Lower lobe of right lung (tissue), 2 donors: ENCODE data around the gene ALG6. TPM values are rescaled to one million over a fixed set of nuclear protein-coding genes. Genes with fewer than 3 reads are reported as not detected.
"Not testable (repeated sequence)": the region's sequence is repeated elsewhere in the genome, so short reads cannot be mapped to it uniquely, and the experiment has no call there.

Source experiments
- ATAC-seq, 2 donors: fragments of 200-7000 bp; cut with Tn5 transposase; one replicate each; pipeline ENCODE4 v1.9.1; 2020 to 2022; ENCODE audit warnings: mild to moderate bottlenecking in 2 of 2, moderate library complexity in 2 of 2
- DNase-seq: peaks from one replicate; pipeline ENCODE4 v3.0.0-alpha.2; 2020
- H3K27ac ChIP-seq: fragments of 200-600 bp; one replicate; pipeline ENCODE4 v1.8.0; 2022
- H3K27me3 ChIP-seq: fragments of 200-600 bp; one replicate; pipeline ENCODE4 v1.8.0; 2022; ENCODE audit warnings: low read depth
- H3K36me3 ChIP-seq: fragments of 200-600 bp; one replicate; pipeline ENCODE4 v1.8.0; 2022; ENCODE audit warnings: mild to moderate bottlenecking
- H3K4me1 ChIP-seq: fragments of 200-600 bp; one replicate; pipeline ENCODE4 v1.8.0; 2022
- H3K4me3 ChIP-seq: fragments of 200-600 bp; one replicate; pipeline ENCODE4 v1.8.0; 2022; ENCODE audit warnings: mild to moderate bottlenecking
- H3K9me3 ChIP-seq: fragments of 200-600 bp; one replicate; pipeline ENCODE4 v1.8.0; 2022
- intact Hi-C: fragments of 100-400 bp; cut with DNase I; formaldehyde crosslinking; loops from one replicate; pipeline ENCODE4 v1.11.0; 2022
- total RNA-seq: library from RNA; stranded (reverse); fragmentation: NEBNext Ultra II Directional; extraction: Animal tissue kit (Norgen Biotek cat#: 25700); gene quantifications from one replicate; pipeline ENCODE4 v1.2.1, GENCODE V29; 2021
- TF ChIP-seq, protein P1 (sequence below): fragments of 200-600 bp; IDR thresholded peaks from one replicate; pipeline ENCODE4 v1.8.0; 2022; ENCODE audit warnings: antibody characterized with exemption, mild to moderate bottlenecking
- donor health status: DM: no; HTN: yes; CAD: no; lungs with severe emphysema.

Gene ALG6
- total RNA-seq, 1 donor from 2014 or later: 11.8 TPM

DNA sequence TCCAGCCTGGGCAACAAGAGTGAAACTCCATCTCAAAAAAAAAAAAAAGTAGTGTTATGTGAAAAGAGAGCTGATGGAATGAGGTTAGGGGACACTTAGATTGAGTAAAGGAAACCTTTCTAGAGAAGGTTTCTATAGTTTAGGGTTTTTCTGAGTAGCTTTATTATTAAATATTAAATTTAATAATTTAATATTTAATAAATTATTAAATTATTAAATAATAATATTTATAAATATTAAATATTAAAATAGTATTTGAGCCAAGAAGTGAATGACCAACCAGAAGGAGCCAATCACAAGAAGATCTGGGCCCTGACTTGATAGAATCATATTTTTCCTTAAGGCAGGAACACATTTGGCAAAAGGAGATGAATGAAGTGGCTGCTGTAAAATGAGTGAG, 50.7 kb downstream of the ALG6 start:
- Histone ChIP-seq H3K27me3 (no peaks in the 10 kb centered on the region), H3K27ac (no peak overlapping the region), H3K4me3 (no peak overlapping the region), H3K36me3 (peaks cover 14% of the 10 kb centered on the region), H3K9me3 (no peaks in the 10 kb centered on the region), H3K4me1 (no peaks in the 10 kb centered on the region)
- ATAC-seq (no peak), DNase-seq (no peak)
- TF ChIP-seq, protein P1, sequence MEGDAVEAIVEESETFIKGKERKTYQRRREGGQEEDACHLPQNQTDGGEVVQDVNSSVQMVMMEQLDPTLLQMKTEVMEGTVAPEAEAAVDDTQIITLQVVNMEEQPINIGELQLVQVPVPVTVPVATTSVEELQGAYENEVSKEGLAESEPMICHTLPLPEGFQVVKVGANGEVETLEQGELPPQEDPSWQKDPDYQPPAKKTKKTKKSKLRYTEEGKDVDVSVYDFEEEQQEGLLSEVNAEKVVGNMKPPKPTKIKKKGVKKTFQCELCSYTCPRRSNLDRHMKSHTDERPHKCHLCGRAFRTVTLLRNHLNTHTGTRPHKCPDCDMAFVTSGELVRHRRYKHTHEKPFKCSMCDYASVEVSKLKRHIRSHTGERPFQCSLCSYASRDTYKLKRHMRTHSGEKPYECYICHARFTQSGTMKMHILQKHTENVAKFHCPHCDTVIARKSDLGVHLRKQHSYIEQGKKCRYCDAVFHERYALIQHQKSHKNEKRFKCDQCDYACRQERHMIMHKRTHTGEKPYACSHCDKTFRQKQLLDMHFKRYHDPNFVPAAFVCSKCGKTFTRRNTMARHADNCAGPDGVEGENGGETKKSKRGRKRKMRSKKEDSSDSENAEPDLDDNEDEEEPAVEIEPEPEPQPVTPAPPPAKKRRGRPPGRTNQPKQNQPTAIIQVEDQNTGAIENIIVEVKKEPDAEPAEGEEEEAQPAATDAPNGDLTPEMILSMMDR: no peak
- intact Hi-C loops: no loop called here

DNA sequence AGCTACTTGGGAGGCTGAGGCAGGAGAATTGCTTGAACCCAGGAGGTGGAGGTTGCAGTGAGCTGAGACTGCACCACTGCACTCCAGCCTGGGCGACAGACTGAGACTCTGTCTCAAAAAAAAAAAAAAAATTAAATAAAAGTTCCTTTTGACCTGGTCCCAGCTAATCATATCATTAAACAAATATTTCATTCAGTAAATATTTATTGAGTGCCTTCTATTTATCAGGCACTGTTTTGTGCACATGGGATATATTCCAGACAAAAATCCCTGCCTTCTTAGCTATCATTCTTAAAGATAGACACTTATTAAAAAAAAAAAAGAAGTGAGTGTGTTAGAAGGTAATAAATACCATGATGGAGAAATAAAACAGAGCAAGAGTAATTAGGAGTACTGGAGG, 53.3 kb downstream of the ALG6 start:
- ATAC-seq, DNase-seq, H3K9me3 ChIP-seq: not testable (repeated sequence)

DNA sequence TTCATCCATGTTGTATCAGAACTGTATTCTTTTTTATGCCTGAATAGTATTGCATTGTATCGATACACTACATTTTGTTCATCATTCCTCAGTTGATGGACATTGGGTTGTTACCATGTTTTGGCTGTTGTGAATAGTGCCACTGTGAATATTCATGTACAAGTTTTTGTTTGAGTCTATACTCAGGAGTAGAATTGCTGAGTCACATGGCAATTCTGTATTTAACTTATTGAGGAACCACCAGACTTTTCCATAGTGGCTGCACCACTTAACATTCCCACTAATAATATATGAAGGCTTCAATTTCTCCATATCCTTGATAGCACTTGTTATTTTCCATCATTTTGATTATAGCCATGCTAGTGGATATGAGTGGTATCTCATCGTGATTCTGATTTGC, 56.2 kb downstream of the ALG6 start:
- TF ChIP-seq, protein P1: no peak
- Histone ChIP-seq H3K27ac (no peak overlapping the region), H3K4me1 (no peaks in the 10 kb centered on the region), H3K4me3 (no peak overlapping the region), H3K36me3 (peaks cover 10% of the 10 kb centered on the region), H3K9me3 (no peaks in the 10 kb centered on the region), H3K27me3 (no peaks in the 10 kb centered on the region)
- DNase-seq (no peak), ATAC-seq (no peak)
- intact Hi-C loops: no loop called here

More for the DNA sequence above, 53.3 kb downstream of the ALG6 start:
- H3K27me3 ChIP-seq, H3K36me3 ChIP-seq, H3K4me1 ChIP-seq, H3K27ac ChIP-seq, H3K4me3 ChIP-seq, intact Hi-C loops: not testable (repeated sequence)

DNA sequence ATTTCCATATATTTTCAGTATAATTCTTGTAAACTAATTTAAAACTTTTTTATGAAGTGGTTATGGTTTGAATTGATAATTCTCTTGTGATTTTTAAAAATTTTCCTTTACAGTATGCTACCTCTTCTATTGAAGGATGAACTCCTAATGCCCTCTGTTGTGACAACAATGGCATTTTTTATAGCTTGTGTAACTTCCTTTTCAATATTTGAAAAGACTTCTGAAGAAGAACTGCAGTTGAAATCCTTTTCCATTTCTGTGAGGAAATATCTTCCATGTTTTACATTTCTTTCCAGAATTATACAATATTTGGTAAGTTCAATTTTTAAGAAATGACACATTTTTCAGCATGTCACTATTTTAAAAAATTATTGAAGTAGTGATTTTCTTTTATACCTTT, 61.4 kb downstream of the ALG6 start:
- Histone ChIP-seq H3K27me3 (no peaks in the 10 kb centered on the region), H3K4me3 (no peak overlapping the region), H3K36me3 (peaks cover 9% of the 10 kb centered on the region), H3K27ac (no peak overlapping the region), H3K4me1 (no peaks in the 10 kb centered on the region), H3K9me3 (peaks cover 12% of the 10 kb centered on the region)
- TF ChIP-seq, protein P1: no peak
- no peak for ATAC-seq
- no peak for DNase-seq
- intact Hi-C loops: no loop called here

DNA sequence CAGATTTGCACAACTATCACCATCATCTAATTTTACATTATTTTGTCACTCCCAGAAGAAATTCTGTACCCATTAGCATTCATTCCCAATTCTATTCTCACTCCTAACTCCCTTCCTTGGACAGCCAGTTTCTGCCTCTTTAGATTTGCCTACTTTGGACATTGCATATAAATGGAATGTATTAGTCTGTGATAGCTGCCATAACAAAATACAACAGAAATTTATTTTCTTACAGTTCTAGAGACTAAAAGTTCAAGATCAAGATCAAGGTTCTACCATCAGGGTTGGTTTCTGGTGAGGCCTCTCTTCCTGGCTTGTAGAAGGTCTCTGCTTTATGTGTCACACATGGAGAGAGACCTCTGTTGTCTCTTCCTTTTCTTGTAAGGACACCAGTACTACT, 61.9 kb downstream of the ALG6 start:
- ATAC-seq (no peak), DNase-seq (no peak)
- Histone ChIP-seq H3K27ac (no peak overlapping the region), H3K4me3 (no peak overlapping the region), H3K9me3 (peaks cover 12% of the 10 kb centered on the region), H3K4me1 (no peaks in the 10 kb centered on the region), H3K27me3 (no peaks in the 10 kb centered on the region), H3K36me3 (peaks cover 9% of the 10 kb centered on the region)
- TF ChIP-seq, protein P1: no peak
- intact Hi-C loops: no loop called here

DNA sequence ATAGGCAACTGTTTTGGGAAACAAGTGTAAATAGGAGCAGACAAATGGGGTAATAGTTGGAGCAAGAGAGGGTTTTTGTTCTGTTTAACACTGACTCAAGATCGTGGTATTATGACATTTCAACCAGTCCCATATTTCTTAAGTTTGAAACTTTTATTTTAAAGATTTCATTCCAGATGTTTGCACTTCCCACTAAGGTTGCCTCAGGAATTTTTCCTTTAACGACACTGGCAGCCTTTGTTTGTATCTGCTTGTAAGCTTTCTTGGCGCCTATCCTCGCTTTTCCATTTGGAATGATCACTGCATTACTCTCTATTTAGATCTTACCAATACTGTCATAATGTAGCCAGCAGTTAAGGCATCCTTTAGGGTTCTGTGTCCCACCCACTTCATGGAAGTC, 67.7 kb downstream of the ALG6 start:
- Histone ChIP-seq H3K4me3 (no peak overlapping the region), H3K27me3 (no peaks in the 10 kb centered on the region), H3K4me1 (no peaks in the 10 kb centered on the region), H3K36me3 (peaks cover 8% of the 10 kb centered on the region), H3K27ac (no peak overlapping the region), H3K9me3 (peaks cover 7% of the 10 kb centered on the region)
- TF ChIP-seq, protein P1: no peak
- intact Hi-C loops: no loop called here
- no peak for ATAC-seq
- DNase-seq: no peak
